Dedifferentiated amniotic fluid mesenchymal stem cell (primary cell): ENCODE data around the gene PFN1.
"Not testable (repeated sequence)": the region's sequence is repeated elsewhere in the genome, so short reads cannot be mapped to it uniquely, and the experiment has no call there.

Source experiments
- DNase-seq: peaks from one replicate; pipeline ENCODE4 v3.0.0-alpha.2; 2016; ENCODE audit errors: extremely low spot score

Gene PFN1

GRCh38 chr17:4921320-4921719 lies 27.0 kb downstream of the PFN1 start:
- DNase-seq = no peak

- no peak for DNase-seq
Measured at GRCh38 chr17:4920351-4921048, 27.8 kb downstream of the PFN1 start.

- no peak for DNase-seq
Measured at GRCh38 chr17:4919511-4920047, 28.8 kb downstream of the PFN1 start.

GRCh38 chr17:4914551-4914950 lies 33.8 kb downstream of the PFN1 start:
- DNase-seq = not testable (repeated sequence)

- DNase-seq = no peak
Measured at GRCh38 chr17:4913994-4914393, 34.3 kb downstream of the PFN1 start.

GRCh38 chr17:4908711-4909496 lies 39.4 kb downstream of the PFN1 start:
- peak; percentile 73 for DNase-seq

GRCh38 chr17:4908301-4908700 lies 40.0 kb downstream of the PFN1 start:
- no peak for DNase-seq

- not testable (repeated sequence) for DNase-seq
Measured at GRCh38 chr17:4906642-4907041, 41.7 kb downstream of the PFN1 start.

GRCh38 chr17:4903051-4903818 lies 45.1 kb downstream of the PFN1 start, which contains the start of gene CHRNE:
Gene CHRNE, minus strand, starts transcription at chr17:4903098. Its CDS starts 35 bp downstream, at chr17:4903063.
- peak; percentile 56 for DNase-seq

- DNase-seq = no peak
Measured at GRCh38 chr17:4902540-4902939, 45.8 kb downstream of the PFN1 start.

GRCh38 chr17:4901648-4902344 lies 46.5 kb downstream of the PFN1 start:
- DNase-seq = no peak

GRCh38 chr17:4901108-4901647 lies 47.2 kb downstream of the PFN1 start:
- no peak for DNase-seq

GRCh38 chr17:4900231-4901107 lies 47.9 kb downstream of the PFN1 start:
- no peak for DNase-seq

- DNase-seq = no peak
Measured at GRCh38 chr17:4899341-4900230, 48.7 kb downstream of the PFN1 start, which contains the start of gene C17orf107. Gene C17orf107, plus strand, starts transcription at chr17:4899536. Its CDS starts 227 bp downstream, at chr17:4899763.

- no peak for DNase-seq
Measured at GRCh38 chr17:4898927-4899326, 49.4 kb downstream of the PFN1 start.

- no peak for DNase-seq
Measured at GRCh38 chr17:4898351-4898750, 50.0 kb downstream of the PFN1 start.

GRCh38 chr17:4897785-4898184 lies 50.5 kb downstream of the PFN1 start:
- no peak for DNase-seq

GRCh38 chr17:4897198-4897687 lies 51.1 kb downstream of the PFN1 start:
- DNase-seq = no peak
